Caki2 (cell line): ENCODE measurements around the gene KLHDC4. TPM values are rescaled to one million over a fixed set of nuclear protein-coding genes. Genes with fewer than 3 reads are reported as not detected.

ENCODE experiments used
- DNase-seq: peaks from one replicate; pipeline ENCODE4 v3.0.0-alpha.2; 2015; ENCODE audit warnings: low read depth
- in situ Hi-C: cut with HindIII; loops from 2 replicates; pipeline ENCODE4 v1.10.0; 2016; ENCODE audit warnings: low sequenced_read_pairs, low pct_unique_long_range_greater_than_20kb, mixed read lengths
- total RNA-seq: library from RNA; depleted of rRNA; stranded (reverse); fragments of >200 nt; shearing (Covaris generic); gene quantifications from 2 replicates; pipeline ENCODE4 v1.2.3, GENCODE V29; 2014; ENCODE audit warnings: low replicate concordance

The KLHDC4 gene
- total RNA-seq, 1 experiment from 2014 or later = 28.1 TPM

DNA sequence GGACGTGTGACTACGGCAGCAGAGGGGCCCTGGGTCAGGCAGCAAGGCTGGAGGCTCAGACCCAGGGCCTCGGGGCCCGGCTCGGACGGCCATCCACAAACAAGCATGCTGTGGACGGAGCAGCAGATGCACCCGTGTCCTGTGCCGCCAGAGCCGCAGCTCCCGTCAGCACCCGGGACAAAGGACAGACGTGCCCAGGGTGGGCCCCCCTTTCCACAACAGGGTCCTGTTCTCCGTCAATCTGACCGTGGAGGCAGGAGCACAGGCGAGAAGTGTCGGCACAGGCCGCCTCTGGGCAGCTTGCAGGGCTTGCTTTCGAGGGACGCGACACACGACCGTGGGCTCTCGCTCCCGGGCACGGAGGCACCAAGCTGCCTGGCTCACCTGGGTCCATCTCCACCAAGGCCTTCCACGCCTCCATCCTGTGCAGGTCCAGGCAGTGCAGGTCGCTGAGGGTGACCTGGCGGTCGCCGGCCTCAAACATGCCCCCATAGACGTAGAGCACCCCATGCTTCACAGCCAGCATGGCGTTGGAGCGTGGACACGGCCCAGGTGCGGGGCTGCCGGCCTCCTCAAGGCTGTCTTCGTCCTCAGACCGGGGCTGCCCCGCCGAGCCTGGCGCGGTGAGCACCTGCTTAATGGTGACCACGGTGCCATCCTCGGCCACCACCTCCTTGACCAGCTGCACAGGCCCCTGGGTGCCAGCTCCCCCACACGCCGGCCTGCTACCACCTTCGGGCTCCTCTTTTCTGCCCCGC lies 56.7 kb downstream of the KLHDC4 start:
- in situ Hi-C loops = no loop called here
- DNase-seq = no peak

DNA sequence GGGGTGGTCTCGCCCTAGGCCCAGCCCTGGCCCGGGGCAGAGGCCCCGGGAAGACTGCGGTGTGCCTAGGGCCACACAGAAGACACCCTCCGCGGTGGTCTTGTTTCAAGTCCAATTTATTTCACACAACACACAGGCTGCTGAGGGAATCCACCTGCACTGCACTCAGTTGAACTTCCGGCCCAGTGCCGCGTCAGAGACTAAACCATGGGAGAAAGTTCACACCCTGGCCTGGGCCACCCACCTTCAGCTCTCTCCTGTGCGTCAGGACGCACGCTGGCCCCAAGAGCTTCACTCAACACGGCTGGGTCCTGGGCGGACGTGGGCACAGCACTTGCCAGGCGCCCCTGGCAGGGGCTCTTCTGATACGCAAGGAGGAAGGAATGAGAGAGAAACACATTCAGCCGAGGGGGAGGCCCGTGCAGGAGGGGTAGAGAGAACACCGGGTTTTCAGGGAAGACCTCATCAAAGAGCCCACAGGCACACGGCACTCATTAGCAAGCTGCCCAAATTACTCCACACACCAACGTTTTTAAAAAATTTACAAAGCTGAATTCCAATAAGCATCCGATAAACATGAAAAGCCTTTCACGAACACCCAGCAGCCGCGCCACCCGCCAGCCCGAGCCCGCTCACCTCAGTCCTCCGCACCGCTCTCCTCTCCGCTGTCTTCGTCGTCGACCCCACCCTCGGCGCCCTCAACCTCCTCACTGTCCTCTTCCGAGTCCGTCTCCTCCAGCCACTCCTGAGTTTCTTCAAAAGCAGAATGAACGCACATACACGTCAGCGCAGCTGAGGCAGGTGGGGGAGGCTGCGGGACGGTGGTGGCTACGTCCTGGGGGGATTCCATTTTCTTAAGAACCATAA lies 57.8 kb downstream of the KLHDC4 start:
- in situ Hi-C loops = no loop called here
- no peak for DNase-seq

DNA sequence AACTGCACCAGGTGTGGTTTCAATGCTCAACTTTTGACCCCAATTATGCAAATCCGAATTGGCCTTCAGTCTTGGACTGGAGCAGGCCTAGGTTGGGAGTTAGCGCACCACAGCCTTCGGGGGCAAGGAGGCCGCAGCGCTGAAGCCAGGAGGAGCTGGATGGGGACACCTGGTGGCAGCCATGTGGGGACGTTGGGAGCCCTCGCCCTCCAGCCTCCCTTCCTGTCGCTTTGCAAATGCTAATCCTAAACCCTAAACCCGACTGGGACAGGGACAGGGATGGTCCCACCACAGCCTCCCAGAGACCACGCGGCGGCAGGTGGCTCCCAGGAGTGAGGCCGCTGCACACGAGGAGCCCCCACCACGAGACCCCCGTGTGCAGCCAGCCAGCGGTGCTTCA lies 58.7 kb downstream of the KLHDC4 start:
- in situ Hi-C loops = no loop called here
- no peak for DNase-seq

DNA sequence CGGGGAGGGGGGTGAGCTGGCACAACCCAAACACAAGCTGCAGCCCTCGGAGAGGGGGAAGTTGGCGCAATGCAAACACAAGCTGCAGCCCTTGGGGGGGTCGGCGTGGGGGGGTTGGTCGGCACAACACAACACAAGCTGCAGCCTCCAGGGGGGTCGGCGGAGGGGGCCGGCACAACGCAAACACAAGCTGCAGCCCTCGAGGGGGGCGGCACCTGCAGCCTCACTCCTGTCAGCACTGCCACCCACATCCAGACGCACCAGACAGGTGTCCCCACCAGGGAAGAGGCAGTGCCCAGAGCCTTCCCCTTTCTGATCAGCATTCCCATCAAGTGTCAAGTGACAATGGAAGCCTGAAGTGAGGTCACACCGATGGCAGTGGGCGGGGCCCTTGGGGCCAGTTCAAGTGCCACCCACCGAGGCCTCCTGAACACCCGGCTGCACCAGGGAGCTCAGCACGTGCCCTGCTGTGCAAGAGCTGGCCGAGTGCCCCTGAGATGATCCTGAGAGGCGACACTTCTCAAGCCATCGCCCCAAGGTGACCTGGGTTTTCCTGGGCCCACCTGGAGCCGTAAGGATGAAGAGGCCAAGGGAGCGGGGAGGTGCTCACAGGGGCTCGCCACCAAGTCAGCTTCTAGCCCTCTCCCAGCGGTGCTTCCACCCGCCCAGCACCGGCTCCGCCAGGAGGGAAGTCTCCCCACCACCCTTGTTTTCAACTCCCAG lies 59.3 kb downstream of the KLHDC4 start:
- in situ Hi-C loops = no loop called here
- DNase-seq = no peak

- no peak for DNase-seq
- in situ Hi-C loops = no loop called here
These were observed 60.0 kb downstream of the KLHDC4 start for GRCh38 chr16:87705771-87706277.

DNA sequence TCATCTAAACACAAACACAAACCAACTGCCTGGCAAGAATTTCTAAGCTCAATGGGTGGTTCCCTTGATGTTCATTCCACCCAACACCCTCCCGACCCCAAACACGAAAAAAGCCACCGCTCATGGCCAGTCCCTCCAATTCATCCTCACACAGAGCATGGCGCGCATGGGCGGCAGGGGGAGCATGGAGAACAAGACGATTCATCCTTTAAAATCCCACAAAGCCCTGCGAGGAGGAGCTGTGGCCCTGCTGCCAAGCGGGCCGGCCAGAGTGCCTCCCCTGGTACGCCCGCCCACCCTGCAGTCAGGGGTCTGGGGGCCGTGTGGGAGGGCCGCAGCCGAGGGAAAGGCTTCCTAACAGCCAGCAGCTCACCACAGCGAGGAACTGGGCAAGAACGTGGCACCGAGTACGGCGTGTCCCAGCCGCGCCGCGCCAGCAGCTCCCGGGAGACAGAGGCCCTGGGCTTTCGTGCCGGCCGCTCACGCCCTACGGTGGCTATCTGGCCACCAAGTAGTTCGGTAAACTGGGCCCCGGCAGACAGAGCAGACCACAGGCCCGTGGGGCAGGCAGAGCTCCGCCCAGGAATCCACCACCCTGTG lies 60.9 kb downstream of the KLHDC4 start:
- DNase-seq = no peak
- in situ Hi-C loops = no loop called here

DNA sequence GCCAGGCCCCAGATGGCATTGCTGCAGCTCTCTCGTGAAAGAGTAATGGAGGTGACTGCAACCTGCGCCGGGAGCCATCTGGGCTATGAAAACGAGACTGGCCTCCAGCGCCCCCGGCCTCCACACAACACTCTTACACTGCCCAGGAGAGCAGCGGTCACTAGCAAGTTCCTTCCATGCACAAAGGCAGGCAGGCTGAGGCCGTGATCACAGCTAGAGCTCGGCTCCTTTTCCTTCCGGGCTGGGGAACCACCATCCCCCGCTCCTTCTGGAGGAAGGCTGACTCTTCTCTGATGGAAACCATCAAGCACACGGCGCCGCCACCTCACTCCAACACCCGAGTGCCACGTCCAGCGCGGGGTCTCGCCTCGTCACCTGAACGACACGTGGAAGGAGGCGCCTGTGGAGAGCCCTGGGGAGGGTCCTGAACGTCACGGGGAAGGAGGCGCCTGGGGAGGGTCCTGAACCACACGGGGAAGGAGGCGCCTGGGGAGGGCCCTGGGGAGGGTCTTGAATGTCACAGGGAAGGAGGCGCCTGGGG lies 61.9 kb downstream of the KLHDC4 start:
- DNase-seq = no peak
- in situ Hi-C loops = no loop called here

GRCh38 chr16:87703071-87703470 lies 62.7 kb downstream of the KLHDC4 start:
- no peak for DNase-seq
- in situ Hi-C loops = no loop called here

DNA sequence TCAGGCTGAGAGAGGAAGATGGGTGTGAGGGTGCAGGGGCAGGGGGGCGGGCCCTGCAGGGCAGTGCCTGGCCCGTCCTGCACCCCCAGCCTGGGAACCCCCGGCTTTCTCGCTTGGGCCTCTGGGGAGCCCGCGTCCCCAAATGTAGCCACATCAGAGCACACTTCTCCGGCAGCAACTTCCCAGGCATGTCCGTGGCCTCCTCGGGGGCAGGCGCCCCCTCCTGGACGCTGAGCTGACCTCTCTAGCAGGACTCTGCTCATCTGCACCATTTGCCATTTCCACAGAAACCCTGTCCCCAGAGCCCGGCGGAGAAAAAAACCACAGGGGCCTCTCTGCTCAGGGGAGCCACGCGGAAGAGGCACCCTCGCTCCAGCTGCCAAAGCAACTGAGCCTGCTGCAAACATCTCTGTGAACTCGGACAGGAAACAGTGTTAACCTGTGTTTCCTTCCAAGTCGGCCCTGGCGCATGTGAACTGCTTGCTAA lies 63.4 kb downstream of the KLHDC4 start:
- DNase-seq = no peak
- in situ Hi-C loops = no loop called here

- in situ Hi-C loops = no loop called here
- no peak for DNase-seq
These were observed 64.3 kb downstream of the KLHDC4 start for GRCh38 chr16:87701505-87701921.

- in situ Hi-C loops = no loop called here
- no peak for DNase-seq
These were observed 64.7 kb downstream of the KLHDC4 start for GRCh38 chr16:87701078-87701460.

DNA sequence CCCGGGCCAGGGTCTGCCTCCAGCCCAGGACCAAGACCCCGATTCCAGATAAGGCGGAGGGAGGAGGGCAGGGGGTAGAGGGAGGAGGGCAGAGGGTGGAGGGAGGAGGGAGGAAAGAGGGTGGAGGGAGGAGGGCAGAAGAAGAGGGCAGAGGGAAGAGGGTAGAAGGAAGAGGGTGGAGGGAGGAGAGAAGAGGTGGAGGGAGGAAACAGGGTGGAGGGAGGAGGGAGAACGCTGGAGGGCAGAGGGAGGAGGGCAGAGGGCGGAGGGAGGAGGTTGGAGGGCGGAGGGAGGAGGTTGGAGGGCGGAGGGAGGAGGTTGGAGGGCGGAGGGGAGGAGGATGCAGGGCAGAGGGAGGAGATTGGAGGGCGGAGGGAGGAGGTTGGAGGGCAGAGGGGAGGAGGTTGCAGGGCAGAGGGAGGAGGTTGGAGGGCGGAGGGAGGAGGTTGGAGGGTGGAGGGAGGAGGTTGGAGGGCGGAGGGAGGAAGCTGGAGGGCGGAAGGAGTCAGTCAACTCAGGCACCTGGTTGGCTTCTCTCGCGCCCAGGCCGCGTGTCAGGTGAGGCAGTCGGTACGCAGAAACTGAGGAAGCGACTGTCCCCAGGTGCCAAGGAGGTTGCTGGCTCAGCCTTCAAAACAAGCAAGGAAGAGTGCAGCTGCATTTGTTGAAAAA lies 65.2 kb downstream of the KLHDC4 start:
- no peak for DNase-seq
- in situ Hi-C loops = no loop called here

- DNase-seq = no peak
- in situ Hi-C loops = no loop called here
These were observed 67.0 kb downstream of the KLHDC4 start for GRCh38 chr16:87698676-87699199.

- DNase-seq = no peak
- in situ Hi-C loops = no loop called here
These were observed 67.5 kb downstream of the KLHDC4 start for GRCh38 chr16:87698241-87698640.

DNA sequence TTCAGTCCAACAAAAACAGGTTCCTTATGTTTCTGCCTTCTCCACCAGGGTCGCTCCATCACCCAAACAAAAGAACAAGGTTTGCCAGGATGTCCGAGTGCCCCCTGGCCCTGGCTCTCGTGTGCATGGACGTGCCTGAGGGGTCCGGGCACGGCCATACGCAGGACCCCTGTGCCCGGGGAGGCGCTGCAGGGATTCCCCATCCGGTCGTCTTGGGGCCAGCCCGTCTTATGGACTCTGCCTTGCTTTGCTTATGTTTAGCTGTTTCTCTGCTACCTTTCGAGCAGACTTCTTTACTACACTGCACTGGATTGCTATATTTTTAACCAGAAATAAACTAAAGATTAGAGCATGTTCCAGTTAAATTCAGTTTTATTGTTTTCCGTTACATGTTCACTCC lies 68.0 kb downstream of the KLHDC4 start:
- in situ Hi-C loops = no loop called here

GRCh38 chr16:87697256-87697655 lies 68.5 kb downstream of the KLHDC4 start:
- in situ Hi-C loops = no loop called here
- no peak for DNase-seq

More for the DNA sequence above, 68.0 kb downstream of the KLHDC4 start:
- no peak for DNase-seq

- in situ Hi-C loops = no loop called here
These were observed 69.1 kb downstream of the KLHDC4 start for GRCh38 chr16:87696726-87697125.

More at GRCh38 chr16:87696726-87697125, 69.1 kb downstream of the KLHDC4 start:
- DNase-seq = no peak
